T-helper 1 cell treated with Interleukin-12 subunit alpha and Interleukin-12 subunit beta and Interleukin-4 antibody, amounts not matched to agents 30 ng/mL and 1 ng/mL, for 36 hours (primary cell): ENCODE results near the gene RNF121. TPM values are rescaled to one million over a fixed set of nuclear protein-coding genes. Genes with fewer than 3 reads are reported as not detected.

Experiments used
- intact Hi-C: fragments of 100-400 bp; cut with micrococcal nuclease; formaldehyde crosslinking; loops from one replicate; pipeline ENCODE4 v1.15.1; 2024
- total RNA-seq: library from RNA; stranded (reverse); gene quantifications from 2 replicates; pipeline ENCODE4 v1.2.3, GENCODE V29; 2022

Gene RNF121
- total RNA-seq, 1 donor from 2014 or later = 41.2 TPM

DNA sequence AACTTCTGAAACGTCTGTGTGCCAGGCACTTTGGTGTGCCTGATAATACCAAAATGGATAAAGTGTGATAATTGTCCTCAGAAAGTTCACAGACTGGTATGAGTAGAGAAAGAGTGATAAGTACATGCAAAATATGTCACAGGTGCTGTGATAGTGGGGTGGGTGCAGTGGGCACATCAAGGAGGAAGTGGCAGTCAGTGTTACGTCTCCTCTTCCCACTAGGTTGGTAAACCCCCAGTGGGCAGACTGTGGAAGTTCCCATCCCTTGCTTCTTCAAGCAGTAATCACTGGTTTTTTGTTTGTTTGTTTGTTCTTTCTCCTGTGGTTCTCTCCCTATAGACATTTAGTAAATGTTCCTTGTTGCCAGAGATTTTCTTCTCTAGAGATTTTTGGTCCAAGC, 5.4 kb downstream of the RNF121 start:
- intact Hi-C loops = no loop called here

GRCh38 chr11:71935338-71935925, 6.6 kb downstream of the RNF121 start:
- intact Hi-C loops = no loop called here

- intact Hi-C loops = no loop called here
These were observed 8.0 kb downstream of the RNF121 start for GRCh38 chr11:71936825-71937224.

- intact Hi-C loops = no loop called here
These were observed 9.0 kb downstream of the RNF121 start for GRCh38 chr11:71937826-71938225.

- intact Hi-C loops = no loop called here
These were observed 11.8 kb downstream of the RNF121 start for GRCh38 chr11:71940561-71941219.

DNA sequence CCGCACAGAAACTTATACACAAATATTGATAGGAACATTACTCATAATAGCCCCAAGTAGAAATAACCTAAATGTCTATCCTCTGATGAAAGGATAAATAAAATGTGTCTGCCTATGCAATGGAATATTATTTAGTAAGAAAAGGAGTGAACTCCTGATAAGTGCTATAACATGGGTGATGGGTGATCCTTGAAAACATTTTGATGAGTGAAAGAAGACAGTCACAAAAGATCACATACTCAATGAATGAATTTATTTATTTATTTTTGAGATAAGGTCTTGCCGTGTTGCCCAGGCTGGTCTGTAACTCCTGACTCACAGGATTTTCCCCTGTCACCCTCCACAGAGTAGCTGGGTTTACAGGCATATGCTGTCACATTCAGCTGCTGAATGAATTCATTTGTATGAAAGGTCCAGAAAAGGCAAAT, 17.3 kb downstream of the RNF121 start:
- intact Hi-C loops = loop anchor here (5.0 kb wide), 1 partner anchor 1621 kb away; no protein-coding TSS in a partner anchor

DNA sequence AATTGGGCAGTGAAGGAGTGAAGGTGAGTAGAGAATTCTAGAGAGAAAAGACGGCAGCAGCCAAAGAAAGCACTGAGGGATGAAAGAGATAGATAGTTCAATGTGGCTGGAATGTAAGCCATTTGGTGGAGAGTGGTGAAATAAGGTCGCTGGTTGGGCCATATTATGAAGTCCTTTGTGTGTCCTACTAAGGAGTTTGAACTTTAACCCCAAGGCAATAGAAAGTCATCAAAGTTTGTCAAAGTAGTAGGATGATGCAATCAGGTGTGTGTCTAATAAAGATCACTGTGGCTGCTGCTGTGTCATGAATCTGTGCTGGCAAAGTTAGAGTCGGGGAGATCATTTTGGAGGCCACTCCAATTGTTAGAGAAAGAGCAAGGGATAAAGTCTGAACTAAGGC, 18.7 kb downstream of the RNF121 start:
- intact Hi-C loops = loop anchor here (5.0 kb wide), 1 partner anchor 1620 kb away; no protein-coding TSS in a partner anchor

- intact Hi-C loops = loop anchor here (5.0 kb wide), 1 partner anchor 1619 kb away; no protein-coding TSS in a partner anchor
These were observed 19.6 kb downstream of the RNF121 start for GRCh38 chr11:71948314-71949027.

GRCh38 chr11:71949034-71949433, 20.2 kb downstream of the RNF121 start:
- intact Hi-C loops = loop anchor here (5.0 kb wide), 1 partner anchor 1618 kb away; no protein-coding TSS in a partner anchor

DNA sequence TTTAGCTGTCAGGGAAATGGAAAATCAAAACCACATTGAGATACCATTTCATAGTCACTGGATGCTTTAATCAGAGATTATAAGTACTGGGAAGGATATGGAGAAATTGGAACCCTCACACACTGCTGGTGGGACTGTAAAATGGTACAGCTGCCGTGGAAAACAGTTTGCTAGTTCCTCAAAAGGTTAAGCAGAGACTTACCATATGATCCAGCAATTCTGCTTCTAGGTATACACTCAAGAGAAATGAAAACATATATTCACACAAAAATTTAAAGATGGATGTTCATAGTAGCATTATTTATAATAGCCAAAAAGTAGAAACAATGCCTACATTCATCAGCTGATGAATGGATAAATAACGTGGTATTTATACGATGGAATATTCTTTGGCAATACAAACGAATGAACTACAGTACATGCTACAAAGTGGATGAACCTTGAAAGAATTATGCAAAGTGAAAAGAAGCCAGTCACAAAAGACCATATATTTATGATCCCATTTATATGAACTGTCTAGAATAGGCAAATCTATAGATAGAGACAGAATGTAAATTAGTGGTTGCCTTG, 23.0 kb downstream of the RNF121 start:
- intact Hi-C loops = no loop called here

- intact Hi-C loops = no loop called here
These were observed 27.1 kb downstream of the RNF121 start for GRCh38 chr11:71955898-71956456.

DNA sequence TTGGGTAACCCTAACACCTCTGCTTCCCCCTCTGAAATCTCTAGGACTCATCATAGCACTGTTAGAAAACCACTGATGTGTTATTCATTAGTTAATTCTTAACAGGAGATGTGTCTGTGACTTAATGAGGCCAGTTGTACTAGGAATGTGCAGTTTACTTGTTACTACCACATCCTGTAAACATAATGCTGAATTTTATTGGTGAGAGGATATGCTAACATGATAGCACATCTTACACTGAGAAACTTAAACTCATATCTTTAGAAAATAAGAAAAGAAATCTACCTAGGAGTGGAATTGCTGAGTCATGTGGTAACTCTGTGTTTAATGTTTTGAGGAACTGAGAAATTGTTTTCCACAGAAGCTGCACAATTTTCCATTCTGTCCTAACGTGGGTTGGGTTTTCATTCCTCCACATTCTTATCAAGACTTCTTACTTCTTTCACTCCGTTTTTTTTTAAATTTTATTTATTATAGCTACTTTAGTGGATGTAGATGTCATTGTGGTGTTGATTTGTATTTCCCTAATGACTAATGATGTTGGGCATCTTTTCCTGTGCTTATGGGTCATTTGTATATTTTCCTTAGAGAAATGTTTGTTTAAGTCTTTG, 33.7 kb downstream of the RNF121 start:
- intact Hi-C loops = no loop called here

- intact Hi-C loops = no loop called here
These were observed 34.6 kb downstream of the RNF121 start for GRCh38 chr11:71963468-71963867.

GRCh38 chr11:71964641-71965040, 35.8 kb downstream of the RNF121 start:
- intact Hi-C loops = no loop called here

DNA sequence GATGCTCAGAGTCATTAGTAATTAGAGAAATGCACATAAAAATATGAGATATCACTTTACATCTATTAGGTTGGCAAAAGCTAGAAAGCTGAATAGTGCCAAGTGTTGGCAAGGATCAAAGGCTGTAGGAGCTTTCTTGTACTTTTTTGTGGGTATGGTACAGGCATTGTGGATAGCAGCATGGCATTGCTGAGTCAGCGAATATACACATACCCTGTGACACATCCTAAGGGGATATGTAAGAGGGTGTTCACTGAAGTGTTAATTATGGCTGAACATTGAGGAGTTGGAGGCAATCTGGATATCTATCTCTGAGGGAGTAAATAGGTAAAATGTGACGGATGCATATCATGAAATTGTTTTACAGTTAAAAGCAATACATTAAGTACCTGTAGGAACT, 42.8 kb downstream of the RNF121 start:
- intact Hi-C loops = no loop called here

- intact Hi-C loops = loop anchor here (2.0 kb wide), 2 partner anchors 48 to 454 kb away; partner anchors contain the start of genes RNF121 and XNDC1N
These were observed 47.7 kb downstream of the RNF121 start for GRCh38 chr11:71976551-71976950.

- intact Hi-C loops = loop anchor here (1.0 to 2.0 kb wide), 8 partner anchors 48 to 457 kb away; partner anchors contain the start of genes CLPB, RNF121 and XNDC1N
These were observed 48.2 kb downstream of the RNF121 start for GRCh38 chr11:71977090-71977489.

GRCh38 chr11:71977743-71978418, 49.0 kb downstream of the RNF121 start:
- intact Hi-C loops = loop anchor here (1.0 to 2.0 kb wide), 8 partner anchors 47 to 456 kb away; partner anchors contain the start of genes CLPB, RNF121 and XNDC1N

DNA sequence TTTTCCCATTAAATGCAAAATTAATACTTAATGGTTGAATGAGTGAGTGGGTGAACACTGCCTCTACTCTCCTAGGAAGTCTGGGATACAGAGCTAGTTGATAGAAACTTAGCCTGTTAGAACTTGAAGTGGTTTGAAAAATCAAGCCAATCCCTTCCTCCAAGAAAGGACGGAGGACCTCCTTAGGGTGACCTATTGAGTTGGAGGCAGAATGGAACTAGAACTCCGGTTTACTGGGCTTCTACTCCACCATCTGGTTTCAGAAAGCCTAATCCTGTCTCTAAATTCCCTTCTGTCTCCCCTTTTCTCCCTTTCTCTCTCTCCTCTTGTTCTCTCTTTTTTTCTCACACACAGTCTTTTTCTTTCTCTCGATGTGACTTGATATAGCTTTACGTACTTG, 50.2 kb downstream of the RNF121 start:
- intact Hi-C loops = no loop called here

DNA sequence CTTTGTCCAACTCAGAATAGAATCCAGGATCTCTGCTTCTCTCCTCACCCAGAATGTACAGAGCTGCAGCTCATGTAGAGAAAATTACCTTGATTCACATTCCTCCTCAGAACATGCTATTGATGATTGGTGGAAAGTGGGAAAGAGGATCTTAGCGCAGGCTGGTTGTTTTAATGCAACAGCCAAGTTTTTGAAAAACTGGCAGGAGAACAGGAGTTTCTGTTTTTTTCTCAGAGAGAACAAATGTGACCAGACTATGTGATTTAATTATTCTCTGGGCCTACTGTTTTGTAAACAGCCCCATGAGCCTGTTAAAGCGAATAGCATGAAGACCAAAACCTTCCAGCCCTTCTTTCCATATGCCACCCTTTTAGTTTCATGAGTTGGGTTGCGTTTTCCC, 50.8 kb downstream of the RNF121 start:
- intact Hi-C loops = no loop called here
